Mesenchymal stem cell (in vitro differentiated cells and primary cell): Measurements from ENCODE around the gene CNOT2.

Experiments used
- DNase-seq: peaks from one replicate; pipeline ENCODE4 v3.0.0-alpha.2; 2013
- H2AFZ ChIP-seq: one replicate; pipeline ENCODE4 v1.6.1; 2013; ENCODE audit warnings: low read depth, mild to moderate bottlenecking, control low read depth, inconsistent platforms, low read length, moderate library complexity
- H2AK5ac ChIP-seq: 2 replicates; pipeline ENCODE4 v1.6.1; 2013; ENCODE audit warnings: low read length, moderate library complexity, mild to moderate bottlenecking, inconsistent platforms; ENCODE audit not compliant: severe bottlenecking
- H2BK120ac ChIP-seq: one replicate; pipeline ENCODE4 v1.6.1; 2013; ENCODE audit warnings: low read depth, mild to moderate bottlenecking, inconsistent platforms, low read length, moderate library complexity
- H2BK12ac ChIP-seq, 2 experiments: one replicate each; pipeline ENCODE4 v1.6.1; 2013; ENCODE audit warnings: inconsistent platforms in 2 of 2, low read length in 2 of 2, mild to moderate bottlenecking in 2 of 2, moderate library complexity in 2 of 2, control low read depth in 1 of 2
- H2BK15ac ChIP-seq: one replicate; pipeline ENCODE4 v1.6.1; 2013; ENCODE audit warnings: mild to moderate bottlenecking, low read depth, inconsistent platforms; ENCODE audit not compliant: poor library complexity, severe bottlenecking
- H2BK5ac ChIP-seq: 2 replicates; pipeline ENCODE4 v1.6.1; 2013; ENCODE audit warnings: low read depth, mild to moderate bottlenecking, low read length, control low read depth, inconsistent platforms; ENCODE audit not compliant: poor library complexity, severe bottlenecking
- H3K14ac ChIP-seq, 2 experiments: one replicate each; pipeline ENCODE4 v1.6.1; 2013; ENCODE audit warnings: inconsistent platforms in 2 of 2, low read length in 2 of 2, control low read depth in 1 of 2, mild to moderate bottlenecking in 1 of 2, moderate library complexity in 1 of 2
- H3K18ac ChIP-seq, 2 experiments: one replicate each; pipeline ENCODE4 v1.6.1; 2013; ENCODE audit warnings: inconsistent platforms in 2 of 2, low read length in 2 of 2, control low read depth in 1 of 2, low read depth in 1 of 2, mild to moderate bottlenecking in 1 of 2
- H3K23ac ChIP-seq, 2 experiments: one replicate each; pipeline ENCODE4 v1.6.1; 2013; ENCODE audit warnings: inconsistent platforms in 2 of 2, low read length in 2 of 2, mild to moderate bottlenecking in 2 of 2, moderate library complexity in 2 of 2, control low read depth in 1 of 2
- H3K27ac ChIP-seq: 2 replicates; pipeline ENCODE4 v1.5.1; 2013; ENCODE audit warnings: mild to moderate bottlenecking, moderate library complexity, low read length, control low read depth, inconsistent platforms; ENCODE audit not compliant: poor library complexity, severe bottlenecking
- H3K27me3 ChIP-seq, 2 experiments: 2 replicates each; pipeline versions ENCODE4 v1.6.1 to v1.7.0; 2013; ENCODE audit warnings: low read length in 2 of 2, mild to moderate bottlenecking in 2 of 2, moderate library complexity in 2 of 2, control low read depth in 1 of 2, inconsistent platforms in 1 of 2; ENCODE audit not compliant: control insufficient read depth in 1 of 2, insufficient read depth in 1 of 2
- H3K36me3 ChIP-seq, 2 experiments: 2 replicates each; pipeline versions ENCODE4 v1.6.1 to v1.7.0; 2013; ENCODE audit warnings: low read length in 2 of 2, control low read depth in 1 of 2, inconsistent platforms in 1 of 2, low read depth in 1 of 2, mild to moderate bottlenecking in 1 of 2; ENCODE audit not compliant: insufficient read depth in 2 of 2, control insufficient read depth in 1 of 2
- H3K4ac ChIP-seq, 2 experiments: one replicate each; pipeline ENCODE4 v1.6.1; 2013; ENCODE audit warnings: inconsistent platforms in 2 of 2, low read length in 2 of 2, mild to moderate bottlenecking in 2 of 2, moderate library complexity in 2 of 2, control low read depth in 1 of 2, low read depth in 1 of 2
- H3K4me1 ChIP-seq: 2 replicates; pipeline ENCODE4 v1.6.1; 2013; ENCODE audit warnings: low read depth, low read length, control low read depth; ENCODE audit not compliant: control insufficient read depth, insufficient read depth
- H3K4me2 ChIP-seq: 2 replicates; pipeline ENCODE4 v1.6.1; 2013; ENCODE audit warnings: low read length, mild to moderate bottlenecking, inconsistent platforms; ENCODE audit not compliant: poor library complexity, severe bottlenecking
- H3K4me3 ChIP-seq, 2 experiments: 2 replicates each; pipeline versions ENCODE4 v1.5.1 to v1.7.0; 2013; ENCODE audit warnings: low read length in 2 of 2, mild to moderate bottlenecking in 2 of 2, control low read depth in 1 of 2, low read depth in 1 of 2; ENCODE audit not compliant: insufficient read depth in 1 of 2
- H3K79me1 ChIP-seq: replicated peaks from 2 replicates; pipeline ENCODE4 v1.6.1; 2013; ENCODE audit warnings: mild to moderate bottlenecking, control low read depth, low read length, inconsistent platforms; ENCODE audit not compliant: poor library complexity, severe bottlenecking
- H3K9ac ChIP-seq: 2 replicates; pipeline ENCODE4 v1.7.0; 2013; ENCODE audit warnings: mild to moderate bottlenecking, low read length, moderate library complexity
- H3K9me3 ChIP-seq: 2 replicates; pipeline ENCODE4 v1.7.0; 2013; ENCODE audit warnings: mild to moderate bottlenecking, low read length; ENCODE audit not compliant: control insufficient read depth
- H4K8ac ChIP-seq: one replicate; pipeline ENCODE4 v1.6.1; 2013; ENCODE audit warnings: inconsistent platforms, mild to moderate bottlenecking, low read length, moderate library complexity
- H4K91ac ChIP-seq: one replicate; pipeline ENCODE4 v1.6.1; 2013; ENCODE audit warnings: mild to moderate bottlenecking, low read length, inconsistent platforms
- WGBS: methylation state at CpG from one replicate; pipeline ENCODE4 v1.1.7; 2013; ENCODE audit warnings: mixed read lengths; 5-methylcytosine and 5-hydroxymethylcytosine counted together

CNOT2 gene

DNA sequence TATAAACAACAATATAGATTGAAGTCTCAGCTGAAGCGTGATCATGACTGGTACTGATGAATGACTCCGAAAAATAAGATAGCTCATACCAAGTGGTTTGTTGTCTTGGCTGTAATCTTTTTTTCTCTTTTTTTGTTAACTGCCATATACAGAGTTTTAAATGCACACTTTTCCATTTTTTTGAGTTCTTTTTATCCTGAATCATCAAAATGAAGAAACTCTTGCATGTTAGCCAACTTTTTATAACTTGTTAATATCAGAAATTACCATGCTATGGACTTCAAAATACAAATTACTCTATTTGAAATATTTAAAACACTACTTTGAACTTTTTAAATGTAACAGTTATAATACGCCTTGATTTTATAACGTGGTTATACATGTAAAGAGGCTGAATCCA lies 112.7 kb downstream of the CNOT2 start:
- Histone ChIP-seq H3K4me2 (no peak overlapping the region), H3K9ac (no peak overlapping the region), H2BK5ac (no peak overlapping the region), H4K8ac (no peak overlapping the region), H2BK12ac (no peak overlapping the region), H3K23ac (no peak overlapping the region), H2AK5ac (no peak overlapping the region), H3K36me3 (peaks cover 4 to 44% of the 10 kb centered on the region in 2 experiments), H3K14ac (no peak overlapping the region), H2BK120ac (no peak overlapping the region), H2AFZ (no peak overlapping the region), H4K91ac (no peak overlapping the region), H3K9me3 (no peaks in the 10 kb centered on the region), H3K27me3 (no peaks in the 10 kb centered on the region), H3K4me1 (no peaks in the 10 kb centered on the region), H3K27ac (no peak overlapping the region), H3K4me3 (no peak overlapping the region), H2BK15ac (no peak overlapping the region), H3K18ac (no peak overlapping the region), H3K79me1 (no peaks in the 10 kb centered on the region), H3K4ac (no peak overlapping the region)
- WGBS: 100% methylated on average over 1 of the region's 4 CpGs
- no peak for DNase-seq

DNA sequence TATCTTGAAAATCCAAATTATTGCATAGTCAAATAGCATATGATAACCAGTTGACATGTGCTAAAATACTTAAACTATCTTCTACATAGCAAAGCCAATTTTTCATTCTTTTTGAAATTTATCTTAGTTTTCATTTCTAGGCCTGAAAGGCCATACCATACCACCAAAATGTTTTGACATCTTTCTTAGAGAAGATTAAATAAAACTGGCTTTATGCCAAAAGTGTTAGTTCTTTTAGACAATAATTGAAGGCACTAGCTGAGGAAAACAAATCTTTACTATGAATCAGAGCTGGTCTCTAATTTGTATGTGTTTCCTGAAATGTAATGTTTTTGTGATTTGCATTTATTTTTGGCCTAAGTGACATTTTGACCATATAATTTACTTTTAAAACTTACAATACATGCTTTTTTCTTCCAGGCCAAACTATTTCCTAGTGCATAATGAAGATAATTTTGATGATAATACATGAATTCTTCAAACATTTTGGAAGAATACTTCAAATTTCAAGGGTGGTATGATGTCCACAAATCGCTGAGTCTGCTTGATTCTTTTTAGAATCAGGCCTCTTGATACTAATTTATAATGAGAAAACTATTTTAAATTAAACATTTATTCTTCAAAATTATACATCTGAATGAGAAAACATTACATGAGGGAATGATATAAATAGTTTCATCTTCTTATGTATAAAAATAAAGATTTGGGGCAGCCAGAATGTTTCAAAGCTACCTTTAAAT lies 116.4 kb downstream of the CNOT2 start:
- H2AFZ ChIP-seq: no peak overlapping the region
- no peak overlapping the region for H2BK12ac ChIP-seq
- no peak for DNase-seq
- no peak overlapping the region for H4K91ac ChIP-seq
- no peaks in the 10 kb centered on the region for H3K79me1 ChIP-seq
- H3K14ac ChIP-seq: no peak overlapping the region
- H3K23ac ChIP-seq: no peak overlapping the region
- no peaks in the 10 kb centered on the region for H3K9me3 ChIP-seq
- no peak overlapping the region for H3K4ac ChIP-seq
- peaks cover under 1 to 19% of the 10 kb centered on the region in 2 experiments for H3K36me3 ChIP-seq
- H3K4me1 ChIP-seq: no peaks in the 10 kb centered on the region
- H3K18ac ChIP-seq: no peak overlapping the region
- no peak overlapping the region for H2BK120ac ChIP-seq
- H4K8ac ChIP-seq: no peak overlapping the region
- H3K4me3 ChIP-seq: no peak overlapping the region
- H3K27me3 ChIP-seq: peaks cover 0 to 10% of the 10 kb centered on the region in 2 experiments
- H2BK5ac ChIP-seq: no peak overlapping the region
- H2BK15ac ChIP-seq: no peak overlapping the region
- no CpG with 5 or more reads among the region's 1 CpG for WGBS
- no peak overlapping the region for H3K27ac ChIP-seq
- no peak overlapping the region for H3K4me2 ChIP-seq
- no peak overlapping the region for H3K9ac ChIP-seq
- no peak overlapping the region for H2AK5ac ChIP-seq

DNA sequence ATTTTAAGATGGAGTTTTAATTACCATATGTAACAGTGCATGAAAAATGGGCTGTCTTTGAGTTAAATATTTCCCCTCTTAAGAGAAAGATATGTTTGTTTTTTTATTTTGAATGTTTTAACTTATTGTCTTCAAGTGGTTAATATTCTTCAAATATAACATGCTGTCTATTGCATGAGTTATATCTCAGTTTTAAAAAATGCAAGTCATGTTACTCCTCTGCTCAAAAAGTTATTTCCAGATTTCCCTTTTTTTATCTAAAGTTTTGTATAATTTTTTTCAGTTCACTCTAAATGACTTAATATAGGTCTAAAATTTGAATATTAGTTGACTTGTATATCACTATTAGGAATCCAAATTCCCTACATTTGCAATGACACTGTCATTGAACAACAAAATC lies 117.0 kb downstream of the CNOT2 start:
- Histone ChIP-seq H3K9me3 (no peaks in the 10 kb centered on the region), H2BK5ac (no peak overlapping the region), H2AFZ (no peak overlapping the region), H3K4me2 (no peak overlapping the region), H2BK120ac (no peak overlapping the region), H4K8ac (no peak overlapping the region), H2AK5ac (no peak overlapping the region), H3K27me3 (peaks cover 0 to 14% of the 10 kb centered on the region in 2 experiments), H2BK12ac (no peak overlapping the region), H3K9ac (no peak overlapping the region), H3K23ac (no peak overlapping the region), H4K91ac (no peak overlapping the region), H3K18ac (no peak overlapping the region), H3K4ac (no peak overlapping the region), H3K79me1 (no peaks in the 10 kb centered on the region), H3K4me1 (peaks cover 2% of the 10 kb centered on the region), H2BK15ac (no peak overlapping the region), H3K36me3 (peaks cover 0 to 13% of the 10 kb centered on the region in 2 experiments), H3K27ac (no peak overlapping the region), H3K4me3 (no peak overlapping the region), H3K14ac (no peak overlapping the region)
- DNase-seq: no peak

- Histone ChIP-seq H2AFZ (no peak overlapping the region), H2BK12ac (no peak overlapping the region), H3K27me3 (peaks cover 0 to 17% of the 10 kb centered on the region in 2 experiments), H3K27ac (no peak overlapping the region), H3K4ac (no peak overlapping the region), H2BK15ac (no peak overlapping the region), H3K14ac (no peak overlapping the region), H3K4me3 (peak overlapping the region in 1 of 2 experiments; percentile 82), H3K9ac (peak overlapping the region; percentile 16), H4K8ac (no peak overlapping the region), H2AK5ac (no peak overlapping the region), H2BK120ac (no peak overlapping the region), H4K91ac (no peak overlapping the region), H3K4me2 (peak overlapping the region; percentile 77), H3K23ac (no peak overlapping the region), H3K9me3 (no peaks in the 10 kb centered on the region), H3K18ac (no peak overlapping the region), H3K79me1 (peaks cover 3% of the 10 kb centered on the region), H2BK5ac (no peak overlapping the region), H3K4me1 (peaks cover 11% of the 10 kb centered on the region), H3K36me3 (no peaks in the 10 kb centered on the region)
- 27% methylated on average over 12 of the region's 16 CpGs for WGBS
- no peak for DNase-seq
Measured at GRCh38 chr12:70364695-70365397, 121.6 kb downstream of the CNOT2 start.
